Common myeloid progenitor, CD34-positive (primary cell): ENCODE measurements around the gene OSGIN1.

Source experiments
- CTCF ChIA-PET: fragments of 350-600 bp; sonication (Branson Sonifier 250); formaldehyde crosslinking; loops from one replicate; lab custom pipeline; 2021; ENCODE audit warnings: antibody characterized with exemption; lab: Charles Lee
- POLR2A ChIA-PET: fragments of 350-600 bp; sonication (Branson Sonifier 250); formaldehyde crosslinking; loops from one replicate; lab custom pipeline; 2021; ENCODE audit warnings: antibody characterized with exemption; lab: Charles Lee
- DNase-seq, 3 donors: peaks; one replicate each; pipeline versions ENCODE4 v3.0.0 to v3.0.0-alpha.2; 2013
- H3K27ac ChIP-seq, 2 experiments: 1 replicate in 1 of 2; 2 replicates in 1 of 2; pipeline ENCODE4 v1.7.0; 2013; ENCODE audit warnings: inconsistent platforms in 2 of 2, low read length in 2 of 2, mild to moderate bottlenecking in 2 of 2, low read depth in 1 of 2, moderate library complexity in 1 of 2; ENCODE audit not compliant: severe bottlenecking in 2 of 2, insufficient read depth in 1 of 2, poor library complexity in 1 of 2
- H3K27me3 ChIP-seq, 5 experiments: replicated peaks in 2 of 5; 1 replicate in 3 of 5; 2 replicates in 2 of 5; pipeline versions ENCODE4 v1.6.1 to v1.7.0; 2013; ENCODE audit warnings: low read length in 4 of 5, mild to moderate bottlenecking in 2 of 5, moderate library complexity in 2 of 5, inconsistent platforms in 1 of 5; ENCODE audit not compliant: insufficient read depth in 5 of 5, control insufficient read depth in 4 of 5
- H3K36me3 ChIP-seq, 4 experiments: 1 replicate in 2 of 4; 2 replicates in 2 of 4; pipeline versions ENCODE4 v1.6.1 to v1.7.0; 2013; ENCODE audit warnings: low read length in 3 of 4, control low read depth in 1 of 4, mild to moderate bottlenecking in 1 of 4; ENCODE audit not compliant: control insufficient read depth in 4 of 4, insufficient read depth in 4 of 4
- H3K4me1 ChIP-seq, 4 experiments: 1 replicate in 3 of 4; 2 replicates in 1 of 4; pipeline versions ENCODE4 v1.6.1 to v1.7.1; 2013; ENCODE audit warnings: low read length in 3 of 4, mild to moderate bottlenecking in 3 of 4, control low read depth in 1 of 4, inconsistent platforms in 1 of 4, moderate library complexity in 1 of 4; ENCODE audit not compliant: control insufficient read depth in 4 of 4, insufficient read depth in 4 of 4; ENCODE audit errors: control extremely low read depth in 1 of 4
- H3K4me3 ChIP-seq, 7 experiments: 1 replicate in 4 of 7; 2 replicates in 3 of 7; pipeline versions ENCODE4 v1.5.1 to v1.7.0; 2013; ENCODE audit warnings: mild to moderate bottlenecking in 7 of 7, low read length in 6 of 7, moderate library complexity in 6 of 7, inconsistent platforms in 2 of 7, low read depth in 2 of 7, control low read depth in 1 of 7; ENCODE audit not compliant: insufficient read depth in 4 of 7, control insufficient read depth in 1 of 7; ENCODE audit errors: extremely low read depth in 1 of 7
- H3K9me3 ChIP-seq, 5 experiments: 1 replicate in 4 of 5; 2 replicates in 1 of 5; pipeline versions ENCODE4 v1.6.1 to v1.7.1; 2013; ENCODE audit warnings: low read length in 4 of 5, mild to moderate bottlenecking in 2 of 5, inconsistent platforms in 1 of 5, low read depth in 1 of 5, moderate library complexity in 1 of 5; ENCODE audit not compliant: control insufficient read depth in 4 of 5, insufficient read depth in 2 of 5; ENCODE audit errors: control extremely low read depth in 1 of 5
- WGBS: methylation state at CpG from one replicate; pipeline ENCODE4 v1.1.5; 2013; ENCODE audit not compliant: insufficient coverage; 5-methylcytosine and 5-hydroxymethylcytosine counted together

The OSGIN1 gene

DNA sequence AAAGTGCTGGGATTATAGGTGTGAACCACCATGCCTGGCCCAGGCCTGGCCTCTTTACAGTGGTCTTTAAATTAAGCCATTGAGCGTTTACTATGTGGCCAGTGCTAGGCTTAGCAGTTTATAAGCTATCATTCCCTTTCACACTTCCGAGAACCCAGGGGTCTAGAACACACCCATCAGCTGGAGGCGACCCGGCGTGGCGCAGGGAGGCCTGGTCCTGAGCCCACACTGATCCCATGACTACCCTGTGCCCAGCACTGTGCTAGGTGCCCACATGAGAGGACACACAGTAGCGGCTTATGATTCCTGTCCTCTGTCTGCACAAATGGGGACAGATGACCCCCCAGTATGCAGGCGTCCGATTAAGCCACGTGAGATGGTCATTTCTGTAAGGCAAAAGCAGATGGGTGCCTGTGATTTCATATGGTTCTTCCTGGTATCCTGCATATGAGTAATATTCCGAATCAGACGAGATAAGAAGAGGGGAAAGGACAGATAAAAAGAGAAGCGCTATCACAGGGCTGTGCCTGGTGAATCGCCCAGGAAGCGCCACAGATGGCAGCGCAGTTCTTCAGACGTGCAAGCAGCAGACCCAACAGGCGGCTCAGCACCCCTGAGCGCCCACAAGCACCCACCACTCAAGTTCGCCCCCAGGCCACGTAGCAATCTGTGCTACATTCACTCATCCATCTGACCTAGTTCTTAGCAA lies 5.3 kb downstream of the OSGIN1 start:
- Histone ChIP-seq H3K9me3 (no peaks in the 10 kb centered on the region), H3K36me3 (no peaks in the 10 kb centered on the region), H3K4me1 (peaks cover 0 to 13% (median 9%) of the 10 kb centered on the region in 4 experiments), H3K4me3 (no peak overlapping the region), H3K27ac (no peak overlapping the region), H3K27me3 (peaks cover 0 to 30% (median 8%) of the 10 kb centered on the region in 5 experiments)
- POLR2A ChIA-PET, result interaction anchor here (0.6 kb wide), 1 partner anchor 114 kb away, joined by 3 read pairs; no protein-coding TSS in a partner anchor
- WGBS, result 95% methylated on average over 15 of the region's 21 CpGs
- CTCF ChIA-PET, result interaction anchor here (0.8 to 5.9 kb wide), 7 partner anchors 28 to 548 kb away, joined by 3 to 95 read pairs (median 4); partner anchors contain the start of gene SLC38A8
- DNase-seq, result no peak

DNA sequence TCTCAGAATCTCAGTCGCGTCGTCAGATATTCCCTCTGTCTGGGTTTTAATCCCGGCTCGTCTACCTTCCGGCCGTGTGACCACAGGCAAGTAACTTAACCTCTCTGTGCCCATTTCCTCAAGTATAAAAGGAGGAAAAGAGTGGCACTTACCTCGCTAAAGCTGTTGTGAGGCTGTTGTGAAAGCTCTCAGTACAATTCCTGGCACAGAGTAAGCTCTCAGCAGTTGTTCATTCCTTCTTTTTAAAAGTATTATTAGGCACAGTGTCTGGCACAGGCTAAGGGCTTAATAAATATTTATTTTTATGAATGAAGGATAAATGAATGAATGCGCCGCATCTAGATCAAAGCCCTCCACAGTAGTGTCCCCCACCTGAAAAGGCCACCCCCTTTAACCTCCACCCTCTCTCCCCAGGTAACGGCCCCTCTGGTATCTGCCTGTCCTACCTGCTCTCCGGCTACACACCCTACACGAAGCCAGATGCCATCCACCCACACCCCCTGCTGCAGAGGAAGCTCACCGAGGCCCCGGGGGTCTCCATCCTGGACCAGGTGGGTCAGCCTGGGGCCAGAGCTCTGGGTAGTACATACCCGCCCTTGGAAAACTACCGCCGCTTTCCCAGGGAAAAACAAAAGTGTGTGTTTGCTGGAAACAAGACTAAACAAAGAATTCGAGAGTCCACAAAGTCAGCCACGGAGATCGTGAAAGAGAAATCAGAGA lies 6.0 kb downstream of the OSGIN1 start:
- 98% methylated on average over 15 of the region's 21 CpGs for WGBS
- CTCF ChIA-PET, result interaction anchor here (2.7 to 3.1 kb wide), 2 partner anchors 101 to 107 kb away, joined by 13 to 21 read pairs; no protein-coding TSS in a partner anchor
- H3K4me3 ChIP-seq, result no peak overlapping the region
- H3K36me3 ChIP-seq, result no peaks in the 10 kb centered on the region
- POLR2A ChIA-PET, result interaction anchor here (0.6 kb wide), 1 partner anchor 115 kb away, joined by 3 read pairs; no protein-coding TSS in a partner anchor
- no peaks in the 10 kb centered on the region for H3K9me3 ChIP-seq
- peaks cover 0 to 23% (median 8%) of the 10 kb centered on the region in 5 experiments for H3K27me3 ChIP-seq
- peaks cover 0 to 5% (median 2%) of the 10 kb centered on the region in 4 experiments for H3K4me1 ChIP-seq
- H3K27ac ChIP-seq, result no peak overlapping the region
- DNase-seq, result no peak

DNA sequence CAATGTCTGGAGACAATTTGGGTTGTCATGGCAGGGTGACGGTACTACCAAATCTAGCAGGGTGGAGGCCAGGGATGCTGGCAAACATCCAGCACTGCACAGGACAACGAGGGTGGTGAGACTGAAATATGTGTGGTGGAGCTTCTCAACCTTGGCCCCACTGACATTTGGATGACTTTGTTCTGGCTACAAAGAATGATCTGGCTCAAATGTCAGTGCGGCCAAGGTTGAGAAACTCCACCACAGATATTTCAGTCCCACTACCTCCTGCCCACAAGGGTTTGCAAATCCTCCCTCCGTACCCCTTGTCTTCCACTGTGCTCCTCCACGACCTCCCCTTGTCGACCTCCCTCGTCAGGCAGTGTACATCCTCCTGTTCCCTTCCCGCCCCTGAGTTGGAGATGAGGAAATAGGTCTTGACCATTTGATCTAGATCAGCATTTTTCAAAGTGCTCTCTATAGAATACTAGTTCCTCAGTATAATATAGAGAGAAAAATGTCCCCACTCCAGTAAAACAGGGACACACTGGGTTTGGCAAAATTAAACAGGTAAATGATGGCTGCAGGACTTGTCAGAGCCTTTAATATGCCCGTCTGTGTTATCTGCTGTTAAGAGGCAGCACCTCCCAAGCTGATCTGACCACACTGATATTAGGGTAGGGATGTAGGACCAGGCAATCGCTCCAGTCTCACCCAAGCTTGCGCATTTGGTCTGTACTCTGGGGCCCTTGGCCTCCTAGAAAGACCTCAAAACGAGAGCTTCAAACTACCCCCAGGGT lies 6.8 kb downstream of the OSGIN1 start:
- H3K36me3 ChIP-seq, result no peaks in the 10 kb centered on the region
- ChIA-PET CTCF (interaction anchor here (0.5 to 2.7 kb wide), 2 partner anchors 81 to 106 kb away, joined by 3 to 13 read pairs; no protein-coding TSS in a partner anchor), POLR2A (no interaction called here)
- no peak for DNase-seq
- no peak overlapping the region for H3K27ac ChIP-seq
- no peaks in the 10 kb centered on the region for H3K4me1 ChIP-seq
- 94% methylated on average over 5 of the region's 12 CpGs for WGBS
- peaks cover 0 to 16% (median 5%) of the 10 kb centered on the region in 5 experiments for H3K27me3 ChIP-seq
- H3K4me3 ChIP-seq, result no peak overlapping the region
- no peaks in the 10 kb centered on the region for H3K9me3 ChIP-seq

DNA sequence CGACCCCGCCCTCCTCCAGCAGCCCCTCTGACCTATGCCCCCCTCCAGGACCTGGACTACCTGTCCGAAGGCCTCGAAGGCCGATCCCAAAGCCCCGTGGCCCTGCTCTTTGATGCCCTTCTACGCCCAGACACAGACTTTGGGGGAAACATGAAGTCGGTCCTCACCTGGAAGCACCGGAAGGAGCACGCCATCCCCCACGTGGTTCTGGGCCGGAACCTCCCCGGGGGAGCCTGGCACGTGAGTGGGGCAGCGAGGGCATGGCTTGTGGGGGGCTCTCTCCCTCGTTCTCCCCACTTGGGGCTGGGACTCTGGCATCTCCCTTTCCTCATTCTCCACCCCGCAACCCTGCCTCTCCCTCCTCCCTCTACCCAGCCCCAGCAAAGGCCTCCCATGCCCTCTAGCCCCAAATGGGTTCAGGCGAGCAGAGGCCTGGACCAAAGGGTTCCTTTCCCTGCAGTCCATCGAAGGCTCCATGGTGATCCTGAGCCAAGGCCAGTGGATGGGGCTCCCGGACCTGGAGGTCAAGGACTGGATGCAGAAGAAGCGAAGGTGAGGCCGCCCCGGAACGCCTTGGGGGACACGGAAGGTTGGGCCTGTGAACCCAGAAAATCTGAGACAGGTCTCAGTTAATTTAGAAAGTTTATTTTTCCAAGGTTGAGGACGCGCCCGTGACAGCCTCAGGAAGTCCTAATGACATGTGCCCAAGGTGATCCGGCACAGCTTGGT lies 7.6 kb downstream of the OSGIN1 start:
- Histone ChIP-seq H3K4me3 (no peak overlapping the region), H3K9me3 (no peaks in the 10 kb centered on the region), H3K4me1 (no peaks in the 10 kb centered on the region), H3K27me3 (peaks cover 0 to 8% (median 3%) of the 10 kb centered on the region in 5 experiments), H3K36me3 (no peaks in the 10 kb centered on the region), H3K27ac (no peak overlapping the region)
- ChIA-PET CTCF (interaction anchor here (2.7 kb wide), 1 partner anchor 105 kb away, joined by 13 read pairs; no protein-coding TSS in a partner anchor), POLR2A (no interaction called here)
- WGBS, result 98% methylated on average over 22 of the region's 29 CpGs
- DNase-seq, result no peak

DNA sequence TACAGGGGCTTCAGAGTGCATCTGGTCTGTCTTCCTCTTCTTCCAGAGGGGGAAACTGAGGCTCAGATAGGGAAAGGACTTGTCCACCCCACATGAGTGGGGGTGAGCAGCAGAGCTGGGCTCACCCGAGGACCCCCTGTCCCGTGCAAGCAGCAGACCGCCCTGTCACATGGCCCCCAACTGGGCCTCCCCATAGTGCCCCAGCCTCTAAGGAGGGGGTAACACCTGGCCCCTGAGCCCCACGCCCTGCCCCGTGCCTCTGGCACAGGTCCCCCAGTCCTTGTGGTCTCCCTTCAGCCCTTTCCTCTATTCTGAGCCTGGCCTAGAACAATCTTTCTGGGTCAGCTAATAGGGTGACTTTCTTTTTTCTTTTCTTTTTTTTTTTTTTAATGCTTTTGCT lies 8.6 kb downstream of the OSGIN1 start:
- Histone ChIP-seq H3K36me3 (no peaks in the 10 kb centered on the region), H3K4me1 (no peaks in the 10 kb centered on the region), H3K27ac (no peak overlapping the region), H3K27me3 (peaks cover 0 to 3% (median 0%) of the 10 kb centered on the region in 5 experiments), H3K9me3 (no peaks in the 10 kb centered on the region), H3K4me3 (no peak overlapping the region)
- 93% methylated on average over 4 of the region's 5 CpGs for WGBS
- CTCF ChIA-PET, result interaction anchor here (2.7 kb wide), 1 partner anchor 104 kb away, joined by 13 read pairs; no protein-coding TSS in a partner anchor
- DNase-seq, result no peak
- POLR2A ChIA-PET, result no interaction called here
